ENCODE measurements around the gene TIMP1. TPM values are rescaled to one million over a fixed set of nuclear protein-coding genes. Genes with fewer than 3 reads are reported as not detected.
A peak's percentile ranks its signal among the peaks of the same experiment; 100 is the strongest.

Gene TIMP1
- total and polyA plus RNA-seq, 10 of the 15 experiments (the other 5 are each of a cell fraction or from before 2014, with no cell fraction given), result 101 to 341 (median 134) TPM

DNA sequence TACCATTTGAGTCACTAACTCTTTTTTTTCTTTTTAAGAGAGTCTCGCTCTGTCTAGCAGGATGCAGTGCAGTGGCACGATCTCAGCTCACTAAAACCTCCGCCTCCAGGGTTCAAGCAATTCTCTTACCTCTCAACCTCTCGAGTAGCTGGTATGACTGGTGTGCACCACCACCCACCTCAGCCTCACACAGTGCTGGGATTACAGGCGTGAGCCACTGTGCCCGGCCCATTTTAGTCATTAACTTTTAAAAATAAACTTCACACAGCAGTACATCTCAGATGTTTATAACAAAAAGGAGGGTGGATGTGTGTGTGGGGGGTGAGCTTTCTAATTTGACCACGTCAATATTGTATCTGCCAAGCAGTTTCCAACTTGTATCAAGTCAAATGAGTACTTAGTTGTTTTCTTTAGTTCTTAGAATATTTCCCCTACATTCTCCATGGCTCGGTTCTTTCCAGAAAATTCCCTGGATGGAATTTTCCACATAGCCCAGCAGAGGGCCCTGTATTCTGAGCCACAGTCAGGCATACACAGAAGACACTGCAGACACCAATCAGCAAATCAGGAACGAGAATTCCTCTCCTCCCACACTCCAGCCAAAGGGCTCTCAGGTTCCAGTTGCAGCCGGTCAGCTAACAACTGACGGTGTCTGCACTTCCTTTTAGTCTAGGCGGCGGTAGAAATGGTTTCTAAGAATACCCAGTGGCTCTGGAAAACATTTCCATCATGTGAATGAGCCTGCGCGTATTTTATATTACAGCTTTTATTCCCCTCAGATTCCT is 41.3 kb upstream of the TIMP1 start:
- FAIRE-seq (no peak), ATAC-seq (peak; percentile 55), DNase-seq (ENCODE audit: low read depth, low spot score) (no peak)
- no peak overlapping the region for H3K4me3 ChIP-seq
- H3K9ac ChIP-seq (ENCODE audit: control insufficient read depth, insufficient read depth, low read length), result no peak overlapping the region
- no peaks in the 10 kb centered on the region for H3K36me3 ChIP-seq (ENCODE audit: control insufficient read depth in 2 of 2, insufficient read depth in 2 of 2, low read length in 1 of 2)
- no peaks in the 10 kb centered on the region for H3K4me1 ChIP-seq (ENCODE audit: control insufficient read depth, insufficient read depth, low read length)
- H3K27me3 ChIP-seq (replicated peaks in 1 of 2; ENCODE audit: control insufficient read depth in 2 of 2, insufficient read depth in 2 of 2, low read length in 1 of 2), result no peaks in the 10 kb centered on the region
- SMC1A ChIA-PET (ENCODE audit: uncharacterized antibody, unreplicated experiment), result interaction anchor here (0.5 to 2.6 kb wide), 4 partner anchors 88 to 150 kb away, joined by 3 to 9 read pairs (median 4); no protein-coding TSS in a partner anchor
- H3K27ac ChIP-seq (ENCODE audit: control insufficient read depth, insufficient read depth), result no peak overlapping the region
- 47% methylated on average over 15 of the region's 15 CpGs for WGBS (ENCODE audit: insufficient coverage, insufficient replicate concordance, low lambda C conversion rate, missing lambda C conversion rate)
- intact Hi-C loops (cut with micrococcal nuclease; ENCODE audit: unreplicated experiment) (no loop called here), in situ Hi-C loops (cut with MboI) (no loop called here)
- POLR2A ChIA-PET, result interaction anchor here (0.5 to 1.6 kb wide), 3 partner anchors 10 to 15 kb away, joined by 3 to 11 read pairs (median 3); no protein-coding TSS in a partner anchor
- no peaks in the 10 kb centered on the region for H3K9me3 ChIP-seq (replicated peaks; ENCODE audit: control insufficient read depth, insufficient read depth, low read length)
- no peak overlapping the region for H3K4me2 ChIP-seq (ENCODE audit: control insufficient read depth, insufficient read depth)
- H4K20me1 ChIP-seq (ENCODE audit: control insufficient read depth, insufficient read depth), result no peaks in the 10 kb centered on the region
- BruUV-seq (replicated peaks), result no TSS peak
- peak overlapping the region; percentile 39 for H2AFZ ChIP-seq (ENCODE audit: control insufficient read depth, low read depth, low read length)
- RAD21 ChIA-PET (ENCODE audit: unreplicated experiment), result interaction anchor here (1.3 kb wide), 1 partner anchor 15 kb away, joined by 4 read pairs; no protein-coding TSS in a partner anchor
- no peaks in the 10 kb centered on the region for H3K79me2 ChIP-seq (ENCODE audit: control insufficient read depth, insufficient read depth, low read length)
- CTCF ChIA-PET, result interaction anchor here (0.7 to 1.5 kb wide), 6 partner anchors 15 to 123 kb away, joined by 3 to 7 read pairs (median 4); no protein-coding TSS in a partner anchor
- TF ChIP-seq MXI1 (IDR thresholded peaks at IDR 0.05; ENCODE audit: low read depth, low read length) (no peak), TCF3 (IDR thresholded peaks at IDR 0.05; ENCODE audit: borderline replicate concordance, insufficient read depth, low read depth, low read length) (no peak), ZNF217 (IDR thresholded peaks at IDR 0.05) (no peak), TCF7 (IDR thresholded peaks at IDR 0.05; ENCODE audit: borderline replicate concordance) (no peak), SP1 (IDR thresholded peaks at IDR 0.05; ENCODE audit: low read depth, low read length) (no peak), PML (IDR thresholded peaks at IDR 0.05; ENCODE audit: low read length) (no peak), SPI1 (IDR thresholded peaks at IDR 0.05; ENCODE audit: borderline replicate concordance, insufficient read depth, low read depth, low read length) (peak; percentile 30; the same call in 1 of the 2 replicates), RAD21 (IDR thresholded peaks at IDR 0.05; ENCODE audit: insufficient read depth, low read depth, low read length) (peak; percentile 27; the same call in 1 of the 2 replicates), PAX8 (IDR thresholded peaks at IDR 0.05) (no peak), CBX5 (IDR thresholded peaks at IDR 0.05; ENCODE audit: low read depth) (no peak), BMI1 (IDR thresholded peaks at IDR 0.05; ENCODE audit: borderline replicate concordance) (no peak), CHD4 (IDR thresholded peaks at IDR 0.05) (no peak), POU2F2 (IDR thresholded peaks at IDR 0.05; ENCODE audit: borderline replicate concordance, low read depth, low read length) (peak; percentile 14; the same call in 1 of the 3 replicates), NFIC (IDR thresholded peaks at IDR 0.05; ENCODE audit: low read depth, low read length) (no peak), IKZF1 (conservative IDR thresholded peaks at IDR 0.05) (peak; percentile 47)
- TF ChIP-seq, protein P1, sequence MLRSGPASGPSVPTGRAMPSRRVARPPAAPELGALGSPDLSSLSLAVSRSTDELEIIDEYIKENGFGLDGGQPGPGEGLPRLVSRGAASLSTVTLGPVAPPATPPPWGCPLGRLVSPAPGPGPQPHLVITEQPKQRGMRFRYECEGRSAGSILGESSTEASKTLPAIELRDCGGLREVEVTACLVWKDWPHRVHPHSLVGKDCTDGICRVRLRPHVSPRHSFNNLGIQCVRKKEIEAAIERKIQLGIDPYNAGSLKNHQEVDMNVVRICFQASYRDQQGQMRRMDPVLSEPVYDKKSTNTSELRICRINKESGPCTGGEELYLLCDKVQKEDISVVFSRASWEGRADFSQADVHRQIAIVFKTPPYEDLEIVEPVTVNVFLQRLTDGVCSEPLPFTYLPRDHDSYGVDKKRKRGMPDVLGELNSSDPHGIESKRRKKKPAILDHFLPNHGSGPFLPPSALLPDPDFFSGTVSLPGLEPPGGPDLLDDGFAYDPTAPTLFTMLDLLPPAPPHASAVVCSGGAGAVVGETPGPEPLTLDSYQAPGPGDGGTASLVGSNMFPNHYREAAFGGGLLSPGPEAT (IDR thresholded peaks at IDR 0.05; ENCODE audit: low read depth), result peak; percentile 24; the same call in 1 of the 2 replicates
- TF ChIP-seq, protein P2, sequence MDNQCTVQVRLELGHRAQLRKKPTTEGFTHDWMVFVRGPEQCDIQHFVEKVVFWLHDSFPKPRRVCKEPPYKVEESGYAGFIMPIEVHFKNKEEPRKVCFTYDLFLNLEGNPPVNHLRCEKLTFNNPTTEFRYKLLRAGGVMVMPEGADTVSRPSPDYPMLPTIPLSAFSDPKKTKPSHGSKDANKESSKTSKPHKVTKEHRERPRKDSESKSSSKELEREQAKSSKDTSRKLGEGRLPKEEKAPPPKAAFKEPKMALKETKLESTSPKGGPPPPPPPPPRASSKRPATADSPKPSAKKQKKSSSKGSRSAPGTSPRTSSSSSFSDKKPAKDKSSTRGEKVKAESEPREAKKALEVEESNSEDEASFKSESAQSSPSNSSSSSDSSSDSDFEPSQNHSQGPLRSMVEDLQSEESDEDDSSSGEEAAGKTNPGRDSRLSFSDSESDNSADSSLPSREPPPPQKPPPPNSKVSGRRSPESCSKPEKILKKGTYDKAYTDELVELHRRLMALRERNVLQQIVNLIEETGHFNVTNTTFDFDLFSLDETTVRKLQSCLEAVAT (IDR thresholded peaks at IDR 0.05), result no peak
- TF ChIP-seq, protein P3, sequence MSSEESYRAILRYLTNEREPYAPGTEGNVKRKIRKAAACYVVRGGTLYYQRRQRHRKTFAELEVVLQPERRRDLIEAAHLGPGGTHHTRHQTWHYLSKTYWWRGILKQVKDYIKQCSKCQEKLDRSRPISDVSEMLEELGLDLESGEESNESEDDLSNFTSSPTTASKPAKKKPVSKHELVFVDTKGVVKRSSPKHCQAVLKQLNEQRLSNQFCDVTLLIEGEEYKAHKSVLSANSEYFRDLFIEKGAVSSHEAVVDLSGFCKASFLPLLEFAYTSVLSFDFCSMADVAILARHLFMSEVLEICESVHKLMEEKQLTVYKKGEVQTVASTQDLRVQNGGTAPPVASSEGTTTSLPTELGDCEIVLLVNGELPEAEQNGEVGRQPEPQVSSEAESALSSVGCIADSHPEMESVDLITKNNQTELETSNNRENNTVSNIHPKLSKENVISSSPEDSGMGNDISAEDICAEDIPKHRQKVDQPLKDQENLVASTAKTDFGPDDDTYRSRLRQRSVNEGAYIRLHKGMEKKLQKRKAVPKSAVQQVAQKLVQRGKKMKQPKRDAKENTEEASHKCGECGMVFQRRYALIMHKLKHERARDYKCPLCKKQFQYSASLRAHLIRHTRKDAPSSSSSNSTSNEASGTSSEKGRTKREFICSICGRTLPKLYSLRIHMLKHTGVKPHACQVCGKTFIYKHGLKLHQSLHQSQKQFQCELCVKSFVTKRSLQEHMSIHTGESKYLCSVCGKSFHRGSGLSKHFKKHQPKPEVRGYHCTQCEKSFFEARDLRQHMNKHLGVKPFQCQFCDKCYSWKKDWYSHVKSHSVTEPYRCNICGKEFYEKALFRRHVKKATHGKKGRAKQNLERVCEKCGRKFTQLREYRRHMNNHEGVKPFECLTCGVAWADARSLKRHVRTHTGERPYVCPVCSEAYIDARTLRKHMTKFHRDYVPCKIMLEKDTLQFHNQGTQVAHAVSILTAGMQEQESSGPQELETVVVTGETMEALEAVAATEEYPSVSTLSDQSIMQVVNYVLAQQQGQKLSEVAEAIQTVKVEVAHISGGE (CRISPR knock-in tag; IDR thresholded peaks at IDR 0.05), result no peak

Measured in GM12878 (cell line).